ENCODE measurements around the gene C18orf32.
"Not testable (repeated sequence)": the region's sequence is repeated elsewhere in the genome, so short reads cannot be mapped to it uniquely, and the experiment has no call there.

The C18orf32 gene

DNA sequence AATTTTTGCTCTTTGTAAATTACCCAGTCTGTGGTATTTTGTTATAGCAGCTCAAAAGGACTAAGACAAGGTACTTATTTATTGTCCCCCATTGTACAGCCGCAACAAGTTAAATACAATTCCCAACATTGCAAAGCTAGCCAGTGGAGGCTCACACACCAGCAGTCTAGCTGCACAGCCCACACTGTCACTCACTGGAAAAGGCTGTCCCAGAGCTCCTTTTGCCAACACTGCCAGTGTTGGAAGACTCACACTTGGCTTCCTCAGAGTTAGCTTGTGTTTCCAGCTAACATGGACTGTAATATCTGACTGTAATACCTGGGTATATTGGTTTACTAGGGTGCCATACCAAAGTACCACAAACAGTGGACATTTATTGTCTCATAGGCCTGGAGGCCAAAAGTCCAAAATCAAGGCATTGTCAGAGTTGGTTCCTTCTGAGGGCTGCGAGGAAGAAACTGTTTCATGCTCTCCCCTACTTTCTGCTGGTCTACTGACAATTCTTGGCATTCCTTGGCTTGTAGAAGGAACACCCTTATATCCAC lies 19.9 kb downstream of the C18orf32 start:
- no peak for DNase-seq

DNA sequence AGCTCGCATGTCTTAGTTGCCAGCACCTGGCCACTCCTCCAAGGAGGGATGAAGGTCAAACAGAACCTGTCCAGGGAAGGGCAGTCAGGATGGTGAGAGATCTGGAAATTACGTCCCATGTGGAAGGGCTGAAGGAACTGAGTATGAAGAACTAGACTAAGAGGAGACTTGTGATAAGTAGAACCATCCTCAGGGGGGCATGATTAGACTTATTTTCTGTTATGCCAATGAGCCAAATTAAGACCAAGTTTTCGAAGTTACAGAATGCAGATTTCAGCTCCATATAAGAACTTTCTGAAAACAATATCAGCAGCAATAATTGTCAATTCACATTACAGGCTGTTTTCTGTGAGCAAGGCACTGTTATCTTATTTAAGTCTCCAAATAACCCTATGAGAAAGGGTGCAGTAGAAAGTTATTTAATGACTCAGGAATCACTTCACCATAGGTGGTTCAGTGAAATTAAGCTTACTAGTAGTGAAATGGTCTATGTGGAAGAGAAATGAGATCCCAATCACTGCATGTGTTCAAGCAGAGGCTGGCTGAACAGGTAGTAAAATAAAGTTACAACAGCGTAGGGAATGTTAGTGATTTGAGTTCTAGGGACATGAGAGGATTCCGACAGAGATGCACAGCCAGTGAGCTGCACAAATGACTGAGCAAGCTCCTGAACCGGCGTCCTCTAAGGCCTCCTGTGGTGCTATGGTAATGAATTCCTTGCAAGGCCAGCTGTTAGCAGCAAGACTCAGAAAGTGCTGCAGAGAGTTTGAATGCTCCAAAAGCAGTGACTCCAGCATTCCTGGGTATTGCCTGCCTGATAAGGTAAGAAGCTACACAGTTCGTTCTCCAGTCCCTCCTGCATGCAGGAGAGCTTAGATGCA lies 22.1 kb downstream of the C18orf32 start:
- no peak for DNase-seq

DNA sequence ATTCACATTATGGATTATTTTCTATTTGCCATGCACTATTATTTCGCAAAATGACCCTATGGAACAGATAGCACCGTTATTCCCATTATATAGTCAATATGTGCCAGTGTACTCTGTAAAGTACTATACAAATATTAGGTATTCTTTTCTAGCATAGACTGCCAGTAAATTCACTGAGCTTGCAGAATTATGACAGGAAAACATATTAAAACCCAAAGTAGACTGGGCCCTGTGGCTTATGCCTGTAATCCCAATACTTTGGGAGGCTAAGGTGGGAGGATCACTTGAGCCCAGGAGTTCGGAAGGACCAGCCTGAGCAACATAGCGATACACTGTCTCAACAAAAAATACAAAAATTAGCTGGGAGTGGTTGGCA lies 25.4 kb downstream of the C18orf32 start:
- no peak for DNase-seq

DNA sequence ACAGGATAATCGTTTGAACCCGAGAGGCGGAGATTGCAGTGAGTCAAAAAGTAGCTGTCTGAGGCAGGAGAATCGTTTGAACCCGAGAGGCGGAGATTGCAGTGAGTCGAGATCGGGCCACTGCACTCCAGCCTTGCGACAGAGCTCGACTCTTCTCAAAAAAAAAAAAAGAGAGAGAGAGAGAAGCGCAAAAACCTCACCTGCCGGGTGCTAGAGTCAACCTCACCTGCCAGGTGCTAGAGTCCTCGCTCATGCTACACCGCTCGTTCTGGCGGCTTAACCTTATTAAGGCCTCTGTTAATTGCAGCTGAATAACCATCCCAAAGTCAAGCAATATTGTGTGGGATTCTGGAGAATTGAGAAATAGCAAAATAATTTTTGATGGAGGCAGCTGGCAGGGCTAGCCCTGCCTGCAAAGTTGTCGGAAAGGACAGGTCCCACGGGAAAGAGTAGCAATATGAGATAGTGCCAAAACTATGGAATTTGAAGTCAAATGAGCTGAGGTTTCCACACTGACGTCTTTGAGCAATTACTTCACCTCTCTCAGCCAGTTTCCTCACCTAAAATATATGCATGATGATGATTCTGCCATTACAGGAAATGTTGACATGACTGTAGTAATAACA lies 25.9 kb downstream of the C18orf32 start:
- DNase-seq: peak; percentile 34

DNA sequence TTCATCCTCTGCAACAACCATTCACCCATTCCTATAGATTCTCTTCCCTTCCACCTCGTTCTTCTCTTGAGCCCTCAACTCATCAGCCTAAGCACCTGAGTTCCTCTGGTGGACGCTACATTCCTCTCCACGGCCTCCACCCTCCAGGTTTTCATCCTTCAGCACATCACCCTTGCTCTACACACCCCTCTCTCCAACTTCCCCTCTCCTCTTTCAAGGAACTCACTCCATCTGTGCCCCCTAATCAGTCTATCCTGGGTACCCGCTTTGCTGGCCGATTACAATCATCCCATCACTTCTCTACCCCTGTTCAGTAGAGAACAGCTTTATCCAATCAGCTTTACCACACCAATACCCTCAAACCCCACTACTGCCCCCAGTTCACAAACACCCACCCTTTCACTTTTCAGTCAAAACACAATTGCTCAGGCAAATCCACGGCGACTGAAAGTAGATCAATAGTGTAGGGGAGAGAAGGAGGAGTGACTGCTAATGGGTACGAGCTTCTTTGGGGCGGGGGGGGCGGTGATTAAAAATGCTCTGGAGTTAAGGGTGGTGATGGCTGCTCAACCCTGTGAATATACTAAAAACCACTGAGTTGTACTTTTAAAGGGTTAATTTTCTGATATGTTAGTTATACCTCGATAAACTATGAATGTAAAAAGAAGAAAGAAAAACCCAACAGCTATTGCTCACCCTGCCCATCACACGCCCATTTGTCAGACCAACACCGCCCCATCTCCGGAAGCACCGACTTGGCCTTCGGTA lies 27.4 kb downstream of the C18orf32 start:
- DNase-seq: no peak

DNA sequence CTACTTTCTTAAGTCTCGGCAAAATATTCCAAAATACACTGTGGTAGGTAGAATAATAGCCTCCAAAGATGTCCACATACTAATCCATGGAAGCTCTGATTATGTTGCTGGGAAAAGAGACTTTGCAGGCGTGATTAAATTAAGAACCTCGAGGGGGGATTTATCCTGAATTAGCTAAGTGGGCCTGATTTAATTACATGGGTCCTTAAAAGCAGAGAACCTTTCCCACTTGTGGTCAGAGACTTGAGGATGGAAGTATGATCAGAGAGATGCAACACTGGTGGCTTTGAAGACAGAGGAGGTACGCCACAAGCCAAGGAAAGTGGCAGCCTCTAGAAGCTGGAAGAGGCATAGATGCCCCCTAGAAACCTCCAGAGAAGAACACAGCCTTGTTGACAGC lies 29.4 kb downstream of the C18orf32 start:
- no peak for DNase-seq

DNA sequence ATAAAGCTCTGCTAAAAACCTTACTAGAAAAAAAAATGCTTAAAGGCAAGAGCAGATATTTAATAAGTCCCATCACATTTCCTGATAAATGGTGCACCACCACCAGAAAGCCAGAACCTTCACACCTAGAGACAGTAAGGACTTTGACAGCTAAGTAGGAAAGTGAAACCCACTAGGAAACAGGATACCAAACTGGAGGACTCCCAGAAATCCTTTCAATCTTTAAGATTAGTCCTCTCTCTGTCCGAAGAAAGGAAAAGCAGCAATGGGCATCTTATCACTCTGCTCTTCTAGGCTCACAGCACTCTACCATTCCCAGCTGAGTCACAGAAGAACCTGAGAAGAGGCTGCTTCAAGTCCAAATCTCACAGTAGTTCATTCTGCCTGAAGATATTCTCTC lies 30.2 kb downstream of the C18orf32 start:
- DNase-seq: no peak

DNA sequence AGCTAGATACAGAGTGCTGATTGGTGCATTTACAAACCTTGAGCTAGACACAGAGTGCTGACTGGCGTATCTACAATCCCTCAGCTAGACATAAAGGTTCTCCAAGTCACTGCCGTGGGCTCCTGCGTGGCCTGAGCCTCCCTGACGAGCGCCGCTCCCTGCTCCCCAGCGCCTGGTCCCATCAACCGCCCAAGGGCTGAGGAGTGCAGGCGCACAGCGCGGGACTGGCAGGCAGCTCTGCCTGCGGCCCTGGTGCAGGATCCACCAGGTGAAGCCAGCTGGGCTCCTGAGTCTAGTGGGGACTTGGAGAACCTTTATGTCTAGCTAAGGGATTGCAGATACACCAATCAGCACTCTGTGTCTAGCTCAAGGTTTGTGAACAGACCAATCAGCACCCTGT lies 34.5 kb downstream of the C18orf32 start:
- not testable (repeated sequence) for DNase-seq

DNA sequence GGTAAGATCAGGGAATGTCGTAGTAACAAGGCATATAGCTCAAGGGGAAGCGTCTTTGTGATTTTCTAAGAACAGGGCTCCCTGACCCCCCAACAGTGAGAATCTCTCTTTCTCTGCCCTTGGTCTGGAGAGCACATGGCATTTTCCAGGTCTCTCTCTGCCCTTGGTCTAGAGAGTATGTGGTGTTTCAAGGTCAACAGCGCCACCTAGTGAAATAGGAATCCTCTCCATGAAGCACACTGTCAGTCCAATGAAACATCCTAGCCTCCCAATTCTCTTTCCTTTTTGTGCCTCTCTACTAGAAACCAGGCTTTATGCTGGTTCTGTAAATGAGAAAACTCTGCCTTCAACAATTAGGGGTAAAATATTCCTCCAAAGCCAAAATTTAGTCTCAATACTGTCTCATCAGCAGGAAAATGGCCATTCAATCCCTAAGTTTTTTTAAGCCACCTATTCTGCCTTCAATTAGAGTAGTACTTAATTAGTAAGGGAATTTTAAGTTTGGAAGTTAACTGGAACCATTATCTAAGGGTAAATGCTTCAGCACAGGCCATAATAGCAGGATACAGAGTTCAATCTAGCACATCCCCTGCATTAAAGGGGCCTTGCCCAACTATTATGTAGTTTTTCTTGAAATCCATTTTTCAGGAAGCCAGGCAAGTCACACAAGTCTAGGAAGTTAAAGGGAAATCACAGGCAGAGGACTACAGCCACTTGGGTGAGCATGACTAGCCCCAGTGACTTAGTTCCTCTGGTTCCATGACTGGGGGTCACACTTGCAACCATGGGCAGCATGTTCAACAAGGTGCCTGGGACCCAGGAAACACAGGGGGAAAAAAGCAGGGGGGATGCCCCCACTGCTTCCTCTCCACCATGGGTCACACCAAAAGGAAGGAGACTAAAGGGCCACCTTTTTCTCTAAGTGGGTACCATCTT lies 39.0 kb downstream of the C18orf32 start:
- DNase-seq: no peak

DNA sequence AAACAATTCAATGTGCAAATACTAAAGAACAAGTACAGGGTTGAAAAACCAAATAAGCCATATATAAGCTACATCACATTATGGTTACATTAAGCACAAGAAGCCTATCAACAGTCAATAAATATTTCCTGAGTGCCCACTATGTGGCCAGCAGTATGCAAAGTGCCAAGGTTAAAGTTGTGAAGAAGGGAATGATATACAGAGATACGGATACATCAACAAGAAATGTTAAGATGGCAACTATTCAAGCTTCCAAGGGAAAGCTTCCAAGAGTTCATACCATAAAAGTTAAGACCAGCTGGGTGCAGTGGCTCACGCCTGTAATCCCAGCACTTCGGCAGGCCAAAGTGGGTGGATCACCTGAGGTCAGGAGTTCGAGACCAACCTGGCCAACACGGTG lies 40.6 kb downstream of the C18orf32 start:
- no peak for DNase-seq

DNA sequence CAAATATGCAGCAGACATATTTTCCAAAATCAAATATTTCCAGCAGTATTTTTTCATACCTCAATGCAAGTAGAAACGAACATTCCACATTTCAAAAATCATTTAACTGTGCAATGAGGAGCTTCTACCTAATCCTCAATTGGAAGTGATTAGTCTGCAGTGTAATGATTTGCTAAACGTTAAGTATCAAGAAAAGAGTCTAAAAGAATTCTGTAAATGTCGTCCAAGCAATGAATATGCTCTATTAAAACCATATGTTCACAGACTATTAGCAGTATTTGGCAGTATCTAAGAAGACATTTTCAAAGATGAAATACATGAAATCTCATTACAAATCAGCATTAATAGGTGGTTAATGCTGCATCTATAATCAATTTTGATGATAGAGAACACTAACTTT lies 42.5 kb downstream of the C18orf32 start:
- DNase-seq: no peak

DNA sequence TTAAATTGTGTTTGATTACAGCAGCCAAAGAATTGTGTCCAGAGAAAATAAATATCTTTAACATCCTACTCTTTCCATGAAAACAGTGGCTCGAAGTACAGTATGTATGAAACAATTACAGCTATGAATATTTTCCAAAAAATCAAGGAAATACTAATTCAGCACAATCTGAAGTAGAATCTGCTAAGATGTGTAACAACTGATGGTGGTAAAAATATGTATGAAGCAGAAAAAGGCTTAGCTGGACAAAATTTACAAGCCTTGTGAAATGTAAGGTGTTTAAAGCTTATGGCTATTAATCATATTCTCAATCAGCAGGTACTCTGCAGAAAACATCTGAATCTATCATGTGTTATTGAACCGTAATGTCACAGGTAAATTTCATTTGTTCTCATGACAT lies 43.2 kb downstream of the C18orf32 start:
- no peak for DNase-seq

DNA sequence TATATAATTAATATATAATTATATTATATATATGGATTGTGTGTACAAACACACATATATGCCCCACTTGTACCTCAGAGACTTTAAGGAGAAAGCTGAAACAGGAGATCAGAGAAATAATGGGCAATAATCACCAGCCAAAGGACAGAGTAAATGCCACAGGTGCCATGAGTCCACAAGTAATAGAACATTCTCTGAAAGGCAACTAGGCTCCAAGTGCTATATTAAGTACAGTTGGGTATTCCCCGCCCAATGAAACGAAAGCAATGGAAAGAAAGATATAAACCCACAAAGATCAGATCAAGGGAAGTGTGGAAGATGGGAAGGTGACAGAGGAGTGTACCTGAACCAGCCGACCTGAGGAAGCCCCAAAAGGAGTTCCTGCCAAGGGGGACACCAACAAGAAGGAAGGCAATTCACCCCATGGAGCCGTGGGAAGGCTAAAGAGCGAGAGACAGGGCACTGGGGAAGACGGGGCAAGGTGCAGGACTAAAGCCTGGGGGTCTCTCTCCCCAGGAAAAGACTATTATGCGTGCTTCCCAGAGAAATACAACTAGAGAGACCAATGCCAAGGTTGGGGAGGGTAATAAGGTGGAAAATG lies 45.6 kb downstream of the C18orf32 start:
- DNase-seq: no peak

DNA sequence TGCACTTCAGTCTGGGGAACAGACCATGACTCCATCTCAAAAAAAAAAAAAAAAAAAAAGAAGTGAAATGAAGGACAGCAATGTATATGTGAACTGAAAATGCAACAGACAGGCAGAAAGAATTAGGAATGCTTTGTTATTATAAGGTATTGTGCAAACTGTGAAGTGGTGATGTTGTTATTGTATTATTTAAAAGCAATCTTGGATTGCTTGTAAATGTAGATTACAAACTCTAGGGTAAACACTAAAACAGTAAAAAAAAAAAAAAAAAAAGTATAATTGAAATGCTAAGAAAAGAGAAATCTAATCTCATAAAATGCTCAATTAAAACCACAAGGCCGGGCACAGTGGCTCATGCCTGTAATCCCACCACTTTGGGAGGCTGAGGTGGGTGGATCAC lies 51.9 kb downstream of the C18orf32 start:
- DNase-seq: no peak

DNA sequence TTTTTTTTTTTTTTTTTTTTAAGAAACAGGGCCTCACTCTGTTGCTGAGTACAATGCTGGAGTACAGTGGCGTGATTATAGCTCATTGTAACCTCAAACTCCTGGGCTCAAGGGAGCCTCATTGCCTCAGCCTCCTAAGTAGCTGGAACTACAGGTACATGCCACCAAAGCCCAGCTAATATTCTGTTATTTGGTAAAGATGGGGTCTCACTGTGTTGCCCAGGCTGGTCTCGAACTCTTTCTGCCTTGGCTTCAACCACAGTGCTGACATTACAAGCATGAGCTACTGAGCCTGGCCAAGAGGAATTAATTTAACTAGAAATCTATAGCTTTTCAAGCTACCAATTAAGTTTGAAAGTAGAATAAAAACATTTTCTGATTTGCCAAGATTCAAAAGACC lies 54.4 kb downstream of the C18orf32 start:
- DNase-seq: no peak

DNA sequence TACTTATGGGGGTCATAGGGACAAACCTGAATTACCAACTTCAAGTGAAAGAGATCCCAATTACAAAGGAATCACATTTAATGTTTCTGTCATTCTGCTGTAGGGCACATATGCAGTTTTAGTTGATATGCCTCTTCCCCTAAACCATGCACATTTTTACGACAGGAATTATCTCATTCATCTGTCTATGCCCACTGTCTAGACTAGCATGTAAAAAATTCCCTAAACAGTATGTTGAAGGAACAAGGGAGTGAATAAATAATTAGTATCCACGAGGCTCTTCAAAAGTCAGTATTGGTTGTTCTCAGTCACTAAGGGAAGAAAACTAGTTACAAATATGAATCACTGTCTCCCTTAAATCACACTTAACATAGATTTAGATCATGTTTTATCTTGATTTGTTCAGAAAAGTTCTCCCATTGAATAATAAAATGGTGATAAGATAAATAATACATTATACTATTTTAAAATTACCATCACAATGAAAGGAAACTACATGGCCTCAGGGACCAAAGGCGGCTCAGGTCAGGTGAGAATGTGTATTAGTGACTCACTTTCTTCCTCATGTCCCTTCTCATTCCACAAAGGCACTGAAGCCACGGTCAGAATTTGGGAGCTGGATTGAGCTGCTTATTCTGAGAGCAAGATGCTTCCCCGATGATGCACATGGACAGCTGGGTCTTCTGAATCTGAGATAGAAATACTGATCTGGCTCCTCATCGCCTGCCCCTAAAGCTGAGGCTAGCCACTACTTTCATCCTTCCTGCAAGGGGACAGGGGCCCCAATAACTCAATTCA lies 55.7 kb downstream of the C18orf32 start:
- no peak for DNase-seq
